GM19099 (cell line): ENCODE data around the gene RXFP2.

Source experiments
- POLR2A ChIP-seq: IDR thresholded peaks from 3 replicates; pipeline ENCODE4 v1.6.1; 2011; ENCODE audit warnings: low read depth; ENCODE audit not compliant: insufficient read length; ENCODE audit errors: extremely low read depth

The RXFP2 gene

DNA sequence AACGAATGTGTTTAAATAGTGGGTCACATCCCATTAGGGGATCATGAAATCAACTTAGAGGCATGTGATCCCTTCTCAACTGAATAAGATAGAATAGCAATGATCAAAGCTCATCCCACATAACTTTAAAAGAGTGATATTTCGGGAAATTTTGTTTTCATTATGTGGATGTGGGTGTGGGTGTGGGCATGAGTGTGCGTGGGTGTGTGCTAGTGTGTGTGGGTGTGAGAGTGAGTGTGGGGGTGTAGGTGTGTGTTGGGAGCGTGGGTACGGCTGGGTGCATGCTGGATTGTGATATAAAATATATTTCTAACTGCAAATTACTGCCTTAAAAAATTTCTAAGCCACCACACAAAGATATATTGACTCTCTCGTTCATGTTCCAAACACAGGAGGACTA is 15.9 kb downstream of the RXFP2 start:
- no peak for TF ChIP-seq POLR2A

DNA sequence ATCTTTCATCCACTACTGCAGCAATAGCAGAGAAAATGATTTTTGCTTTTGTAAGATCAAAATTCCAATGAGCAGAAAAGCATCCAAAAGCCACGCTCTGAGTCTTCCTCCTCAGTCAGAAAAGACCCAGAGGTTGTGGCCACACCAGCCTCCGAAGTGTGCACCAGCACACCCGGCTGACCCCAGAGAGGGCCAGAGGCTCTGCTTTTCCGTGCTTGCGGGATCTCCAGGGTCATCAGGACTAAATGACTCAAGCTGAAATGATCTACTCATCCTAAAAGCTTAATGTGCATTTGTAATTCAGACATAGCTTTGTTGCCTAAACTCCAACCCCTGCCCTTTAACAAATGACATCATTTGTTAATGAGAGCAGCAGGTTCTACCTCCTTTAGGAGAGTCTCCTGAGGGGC is 16.5 kb downstream of the RXFP2 start:
- no peak for TF ChIP-seq POLR2A

DNA sequence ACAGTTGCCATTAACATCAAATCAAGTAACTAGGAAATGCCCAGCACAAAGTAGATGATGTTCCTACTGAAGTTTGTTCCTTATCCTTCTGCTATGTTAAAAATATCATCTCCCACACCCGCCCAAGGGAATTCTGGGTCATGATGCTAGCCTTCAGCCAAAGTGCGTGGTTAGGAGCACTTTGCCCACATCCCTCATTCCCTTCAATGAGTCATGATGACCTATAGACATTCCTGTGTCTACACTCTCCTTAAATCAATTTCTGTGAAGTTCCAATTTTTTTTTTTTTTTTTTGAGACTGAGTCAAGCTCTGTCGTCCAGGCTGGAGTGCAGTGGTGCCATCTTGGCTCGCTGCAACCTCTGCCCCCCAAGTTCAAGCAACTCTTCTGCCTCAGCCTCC is 17.0 kb downstream of the RXFP2 start:
- no peak for TF ChIP-seq POLR2A

DNA sequence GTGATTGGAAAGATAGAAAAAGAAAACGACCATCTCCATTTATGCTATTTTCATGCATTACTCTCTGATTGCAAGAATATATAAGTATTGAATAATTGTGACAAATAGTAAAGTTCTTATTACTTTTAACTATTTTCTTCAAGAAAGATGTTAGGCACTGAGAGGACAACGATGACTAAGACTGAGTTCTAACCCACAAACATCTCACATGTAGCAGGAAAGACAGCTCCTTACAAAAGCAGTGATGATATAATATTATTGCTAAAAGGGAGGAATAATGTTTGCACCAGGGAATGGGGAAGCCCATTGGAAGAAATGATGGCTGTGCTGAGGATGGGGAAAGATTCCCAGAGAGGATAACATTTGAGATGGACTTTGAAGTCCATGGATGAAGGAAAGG is 22.6 kb downstream of the RXFP2 start:
- TF ChIP-seq POLR2A, result no peak

DNA sequence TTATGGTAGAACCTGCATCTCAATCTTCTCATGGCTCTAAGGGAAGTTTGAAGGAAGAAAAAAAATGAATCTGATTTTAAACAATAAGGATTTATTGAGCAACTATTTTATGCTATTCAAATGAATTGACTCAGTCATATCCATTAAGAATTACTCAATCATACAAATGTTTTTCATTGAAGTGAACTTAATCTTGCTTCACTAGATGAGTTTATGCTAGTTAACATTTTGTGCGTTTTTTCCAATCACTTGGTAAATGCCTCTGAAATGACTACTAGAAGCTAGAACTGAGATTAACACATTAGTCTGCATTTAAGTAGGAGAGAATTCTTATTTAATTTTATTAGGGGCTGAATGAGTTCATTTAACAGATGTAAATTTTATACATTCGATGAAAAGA is 25.2 kb downstream of the RXFP2 start:
- TF ChIP-seq POLR2A, result no peak

DNA sequence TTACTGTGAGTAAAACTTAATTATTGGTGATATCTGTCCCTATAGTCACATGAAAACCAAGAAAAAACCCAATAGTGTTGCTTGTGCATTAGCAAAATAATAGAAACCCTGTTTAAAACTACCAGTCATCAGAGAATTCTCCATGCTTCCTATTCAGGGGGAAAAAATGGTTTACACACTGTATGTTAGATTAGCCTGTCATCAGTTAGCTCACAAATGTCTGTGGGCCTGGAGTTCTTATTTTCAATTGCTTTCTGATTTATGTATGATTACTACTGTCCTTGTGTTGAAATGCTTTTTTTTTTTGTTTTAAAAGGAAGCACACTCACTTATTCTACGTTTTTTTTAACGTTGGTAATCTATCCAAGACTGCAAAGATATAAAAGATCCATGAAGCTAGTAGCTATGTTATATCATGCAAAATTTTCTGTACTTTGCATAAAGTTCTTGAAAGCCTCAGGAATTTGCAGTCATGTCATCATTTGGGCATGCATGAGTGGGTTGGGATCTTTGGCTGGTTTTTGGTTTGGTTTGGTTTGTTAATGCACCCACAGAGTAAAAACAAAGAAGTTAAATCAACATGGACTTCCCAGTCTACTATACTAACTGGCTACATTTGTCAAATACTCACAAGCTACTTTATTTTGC is 25.9 kb downstream of the RXFP2 start:
- TF ChIP-seq POLR2A, result no peak

DNA sequence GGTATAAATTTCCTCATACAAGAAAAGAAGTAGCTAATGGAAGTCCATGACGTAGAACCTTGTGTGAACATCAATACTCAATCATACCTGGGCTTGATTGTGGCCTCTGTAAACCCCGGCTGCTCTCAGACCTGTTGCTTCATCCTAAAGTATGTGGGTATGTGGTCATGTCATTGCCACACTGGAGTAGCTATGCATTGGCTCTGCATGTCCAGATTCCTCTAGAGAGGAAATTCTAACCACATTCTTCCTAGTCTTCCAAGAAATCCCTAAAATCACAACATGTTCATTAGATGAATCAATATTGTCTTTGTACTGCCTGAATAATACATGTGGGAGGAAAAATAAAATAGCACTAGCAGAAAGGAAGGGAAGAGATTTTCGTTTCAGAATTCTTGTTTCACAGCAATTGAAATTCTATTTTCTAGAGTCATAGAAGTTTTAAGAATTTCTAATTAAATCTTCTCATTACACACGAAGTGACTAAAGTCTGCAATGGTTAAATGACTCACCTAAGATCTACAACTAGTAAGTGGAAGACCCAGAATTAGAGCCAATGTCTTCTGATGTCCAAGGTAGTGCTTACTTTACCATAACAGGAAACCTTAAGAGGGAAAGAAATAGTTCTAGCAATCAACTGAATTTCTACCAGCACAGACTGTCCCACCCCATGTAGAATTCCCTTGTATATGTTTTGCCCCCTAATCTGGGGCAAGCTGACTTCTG is 28.0 kb downstream of the RXFP2 start:
- TF ChIP-seq POLR2A, result no peak

DNA sequence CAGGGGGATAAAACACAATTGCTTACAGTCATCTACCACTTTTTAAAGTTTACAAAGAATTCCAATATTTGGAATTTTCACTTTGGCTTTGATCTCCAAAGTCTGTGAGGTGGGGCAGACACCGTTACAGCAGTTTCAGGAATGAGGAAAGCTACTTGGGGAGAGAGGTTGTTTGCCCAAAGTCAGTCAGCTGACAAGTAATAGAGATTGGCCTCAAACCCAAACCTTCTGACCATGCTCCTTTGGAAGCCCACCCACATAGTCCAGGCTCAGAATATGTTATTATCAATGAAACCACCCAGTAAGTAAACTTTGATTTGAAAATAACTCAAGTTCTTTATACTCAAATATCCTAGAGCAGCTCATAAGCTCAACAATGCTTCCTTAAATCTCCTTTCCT is 29.0 kb downstream of the RXFP2 start:
- TF ChIP-seq POLR2A, result no peak

DNA sequence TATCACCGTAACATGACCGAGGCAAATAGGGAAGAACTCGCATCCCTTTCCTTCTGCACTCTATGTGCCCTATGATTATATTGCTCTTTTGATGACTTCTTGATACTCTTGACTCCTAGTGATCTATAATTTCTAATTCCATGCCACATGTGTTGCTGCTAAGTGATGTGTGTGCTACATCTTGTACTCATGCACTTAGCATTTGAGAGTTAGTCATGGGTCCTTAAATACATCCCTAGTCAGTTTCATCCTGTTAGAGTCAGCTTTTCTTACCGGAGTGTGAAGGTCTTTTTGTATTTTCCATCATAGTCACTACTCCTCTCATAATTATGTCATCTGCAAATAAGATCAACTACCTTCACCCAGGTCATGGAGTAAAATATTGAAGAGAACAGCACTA is 30.2 kb downstream of the RXFP2 start:
- no peak for TF ChIP-seq POLR2A

DNA sequence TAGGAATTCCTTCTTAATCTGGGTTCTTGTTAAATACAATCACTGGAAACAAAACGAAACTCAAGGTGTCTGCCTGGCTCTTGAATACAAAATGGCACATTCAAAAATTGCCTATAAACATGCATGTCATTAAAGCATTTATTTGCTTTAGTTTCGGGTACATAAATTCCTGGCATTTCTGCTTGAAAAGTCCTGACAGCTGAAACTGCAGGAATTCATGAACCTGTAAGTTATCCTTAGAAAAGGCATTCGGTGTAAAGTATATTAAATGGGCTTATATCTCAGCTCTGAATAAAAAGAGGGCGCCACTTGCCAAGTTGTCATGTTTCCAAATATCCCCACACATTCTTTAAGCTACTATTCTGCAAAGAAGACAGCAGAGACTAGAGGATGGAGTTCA is 32.9 kb downstream of the RXFP2 start:
- TF ChIP-seq POLR2A, result no peak

DNA sequence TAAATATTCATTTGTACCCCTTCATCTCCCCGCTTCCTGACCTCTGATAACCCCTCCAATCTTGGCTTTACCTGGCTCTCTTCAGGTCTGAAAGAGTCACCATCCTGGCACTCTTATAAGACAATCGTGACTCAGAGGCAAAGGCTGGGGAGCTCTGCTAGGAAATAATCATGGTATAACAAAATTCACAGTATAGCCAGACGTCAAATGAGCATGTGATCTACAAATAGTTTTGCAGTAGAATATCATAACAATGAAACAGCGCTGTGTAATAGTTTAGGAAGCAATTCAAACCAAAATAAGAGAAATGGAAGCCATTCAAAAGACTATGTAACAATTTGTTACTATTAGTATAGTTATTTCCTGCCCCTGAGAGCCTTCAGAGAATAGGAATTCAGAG is 34.2 kb downstream of the RXFP2 start:
- TF ChIP-seq POLR2A, result no peak

DNA sequence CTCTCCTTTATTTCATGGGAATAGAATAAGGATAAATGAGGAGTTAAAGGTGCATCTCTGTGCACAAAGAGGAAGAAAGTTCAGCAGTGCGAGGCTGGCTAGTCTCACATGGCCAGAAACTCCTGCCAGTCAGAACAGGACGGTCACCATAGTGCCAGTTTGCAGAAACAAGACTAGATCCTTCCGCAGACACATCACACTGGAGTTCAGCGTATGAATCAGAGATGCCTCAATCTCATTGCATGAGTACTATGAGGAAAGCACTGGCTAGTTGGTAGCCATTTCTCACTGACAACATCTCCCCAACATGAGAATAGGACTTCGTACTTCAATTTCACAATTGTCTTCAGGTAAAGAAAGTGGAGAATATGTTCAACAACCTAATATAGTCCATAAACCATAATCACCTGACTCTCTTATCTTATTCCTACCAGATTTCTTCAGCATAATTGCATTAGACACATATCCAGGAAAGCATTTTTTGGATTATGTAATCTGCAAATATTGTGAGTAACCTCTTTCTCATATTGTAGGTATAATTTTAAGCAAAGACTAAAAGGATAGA is 34.9 kb downstream of the RXFP2 start:
- no peak for TF ChIP-seq POLR2A

DNA sequence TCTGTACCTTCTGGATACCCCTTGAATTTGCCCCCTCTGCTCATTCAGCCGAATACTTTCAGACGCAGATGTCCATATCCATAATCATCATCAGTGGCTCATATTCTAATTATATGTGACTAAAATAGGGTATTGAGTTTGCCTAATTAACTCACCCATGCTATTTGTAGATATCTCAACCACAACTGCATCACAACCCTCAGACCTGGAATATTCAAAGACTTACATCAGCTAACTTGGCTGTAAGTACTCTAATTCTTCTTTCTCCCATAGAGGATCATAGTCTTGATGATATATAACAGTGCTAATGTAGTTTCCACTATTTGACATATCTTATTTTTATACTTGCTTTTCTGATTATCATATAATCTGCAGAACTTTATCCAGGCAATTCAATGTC is 35.8 kb downstream of the RXFP2 start:
- TF ChIP-seq POLR2A, result no peak

DNA sequence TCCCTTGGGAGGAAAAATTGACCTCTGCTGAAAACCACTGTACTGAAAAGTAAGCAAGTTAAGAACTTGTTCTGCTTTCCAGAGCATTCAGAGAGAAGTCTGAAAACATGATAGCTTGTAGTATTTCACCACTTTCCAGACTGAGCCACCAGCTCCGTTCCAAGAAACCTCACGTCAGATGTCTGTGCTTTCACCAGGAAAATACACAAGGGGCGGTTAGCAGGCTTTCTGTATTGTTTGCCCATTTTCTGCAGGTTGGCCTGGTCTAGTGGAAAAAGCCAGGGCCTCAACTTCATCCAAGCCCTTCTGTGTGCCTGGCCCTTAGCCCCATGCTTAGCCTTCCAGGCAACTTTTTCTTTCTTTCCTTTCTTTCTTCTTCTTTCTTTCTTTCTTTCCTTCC is 36.4 kb downstream of the RXFP2 start:
- TF ChIP-seq POLR2A, result no peak

DNA sequence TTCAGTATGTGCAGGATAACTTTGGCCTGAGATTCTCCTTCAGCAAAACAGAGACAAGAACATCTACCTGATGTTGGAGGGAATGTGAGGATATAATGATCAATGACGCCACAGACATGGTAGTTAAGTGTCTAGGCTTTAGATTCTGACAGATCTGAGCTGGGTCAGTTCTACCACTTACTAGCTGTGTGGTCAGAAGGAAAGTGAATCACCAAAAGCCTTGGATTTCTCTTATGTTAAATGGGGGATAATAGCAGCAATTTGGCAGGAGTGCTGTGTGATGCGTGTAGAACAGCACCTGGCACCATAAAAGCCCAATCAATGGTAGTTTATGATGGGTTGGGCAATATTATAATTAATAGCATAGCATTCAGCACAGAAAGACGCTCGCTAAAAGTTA is 41.7 kb downstream of the RXFP2 start:
- no peak for TF ChIP-seq POLR2A

DNA sequence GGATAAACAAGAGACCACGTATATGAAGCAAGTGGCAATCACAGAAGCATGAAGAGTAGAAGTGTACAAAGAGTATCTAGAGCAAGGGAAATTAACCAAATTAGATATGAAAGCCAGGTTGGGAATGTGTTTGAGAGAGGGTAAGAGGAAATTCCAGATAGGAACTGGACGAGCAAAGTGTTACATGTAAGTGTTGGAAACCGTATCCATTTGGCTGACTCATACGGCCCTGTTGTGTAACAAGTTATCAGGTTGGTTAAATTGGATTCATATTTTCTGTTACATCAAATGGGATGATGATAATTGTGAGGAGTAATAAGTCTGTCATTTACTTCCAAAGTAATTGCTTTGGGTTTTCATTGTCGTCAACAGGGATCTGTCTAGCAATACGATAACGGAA is 46.7 kb downstream of the RXFP2 start:
- no peak for TF ChIP-seq POLR2A
